Activated CD4-positive, alpha-beta T cell treated with anti-CD3 and anti-CD28 coated beads for 48 hours (primary cell): Measurements from ENCODE around the gene ELAC1.
"Not testable (repeated sequence)": the region's sequence is repeated elsewhere in the genome, so short reads cannot be mapped to it uniquely, and the experiment has no call there.

Source experiments
- DNase-seq: peaks from one replicate; pipeline ENCODE4 v3.0.0-alpha.2; 2020

ELAC1 gene

GRCh38 chr18:50973367-50974126 is 5.7 kb downstream of the ELAC1 start:
- DNase-seq: peak; percentile 32

DNA sequence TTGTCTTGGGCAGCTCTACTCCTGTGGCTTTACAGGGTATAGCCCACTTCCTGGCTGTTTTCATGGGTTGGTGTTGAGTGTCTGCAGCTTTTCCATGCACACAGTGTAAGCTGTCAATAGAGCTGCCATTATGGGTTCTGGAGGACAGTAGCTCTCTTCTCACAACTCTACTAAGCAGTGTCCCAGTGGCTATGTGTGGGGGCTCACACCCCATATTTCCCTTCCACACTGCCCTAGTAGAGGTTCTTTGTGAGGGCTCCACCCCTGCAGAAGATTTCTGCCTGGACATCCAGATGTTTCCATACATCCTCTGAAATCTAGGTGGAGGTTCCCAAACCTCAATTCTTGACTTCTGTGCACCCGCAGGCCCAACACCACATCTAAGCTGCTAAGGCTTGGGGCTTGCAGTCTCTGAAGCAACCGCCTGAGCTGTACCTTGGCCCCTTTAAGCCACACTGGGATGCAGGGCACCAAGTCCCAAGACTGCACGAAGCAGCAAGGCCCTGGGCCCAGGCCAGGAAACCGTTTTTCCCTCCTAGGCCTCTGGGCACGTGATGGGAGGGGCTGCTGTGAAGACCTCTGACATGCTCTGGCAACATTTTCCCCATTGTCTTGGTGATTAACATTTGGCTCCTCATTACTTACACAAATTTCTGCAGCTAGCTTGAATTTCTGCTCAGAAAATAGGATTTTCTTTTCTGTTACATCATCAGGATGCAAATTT is 9.4 kb downstream of the ELAC1 start:
- no peak for DNase-seq

GRCh38 chr18:50981381-50981780 is 13.5 kb downstream of the ELAC1 start:
- no peak for DNase-seq

- DNase-seq: no peak
Measured at GRCh38 chr18:50982086-50982801, 14.4 kb downstream of the ELAC1 start.

- DNase-seq: no peak
Measured at GRCh38 chr18:50982802-50983179, 15.0 kb downstream of the ELAC1 start.

DNA sequence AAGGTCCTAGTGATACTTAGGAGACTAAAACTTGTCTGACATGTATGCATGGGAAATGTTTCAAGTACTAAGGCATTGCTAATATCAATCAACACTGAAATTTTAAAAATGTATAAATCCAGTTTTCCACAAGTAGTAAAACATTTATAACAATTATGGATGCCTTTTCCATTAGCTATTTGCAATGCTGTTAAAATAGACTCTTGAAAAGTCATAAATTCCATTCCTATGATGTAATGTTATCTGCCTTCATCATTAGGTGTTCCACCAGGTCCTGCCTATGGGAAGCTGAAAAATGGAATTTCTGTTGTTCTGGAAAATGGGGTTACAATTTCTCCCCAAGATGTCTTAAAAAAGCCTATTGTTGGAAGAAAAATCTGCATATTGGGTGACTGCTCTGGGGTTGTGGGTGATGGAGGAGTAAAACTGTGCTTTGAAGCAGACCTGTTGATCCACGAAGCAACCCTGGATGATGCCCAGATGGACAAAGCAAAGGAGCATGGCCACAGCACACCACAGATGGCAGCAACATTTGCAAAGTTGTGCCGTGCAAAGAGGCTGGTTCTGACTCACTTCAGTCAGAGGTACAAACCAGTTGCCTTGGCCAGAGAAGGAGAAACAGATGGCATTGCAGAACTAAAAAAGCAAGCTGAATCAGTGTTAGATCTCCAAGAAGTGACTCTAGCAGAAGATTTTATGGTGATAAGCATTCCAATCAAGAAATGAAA is 18.7 kb downstream of the ELAC1 start:
- no peak for DNase-seq

DNA sequence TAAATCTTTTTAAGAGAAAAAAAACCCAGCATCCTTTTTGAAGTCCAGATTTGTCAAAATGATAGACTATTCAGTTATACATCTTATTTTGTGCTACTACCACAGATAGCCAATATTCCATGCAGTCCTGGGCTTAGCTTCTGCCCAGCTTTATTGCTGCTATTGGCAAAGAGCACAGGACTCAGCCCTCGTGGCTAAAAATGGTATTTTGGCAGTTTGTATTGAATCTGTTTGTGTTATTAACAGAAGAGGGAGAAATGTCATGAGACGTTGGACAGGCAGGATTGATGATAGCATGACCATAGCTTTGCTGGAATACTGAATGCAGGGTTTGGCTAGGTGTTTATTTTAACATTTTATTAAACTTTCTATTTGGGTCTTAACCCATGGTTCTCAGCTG is 19.4 kb downstream of the ELAC1 start:
- no peak for DNase-seq

DNA sequence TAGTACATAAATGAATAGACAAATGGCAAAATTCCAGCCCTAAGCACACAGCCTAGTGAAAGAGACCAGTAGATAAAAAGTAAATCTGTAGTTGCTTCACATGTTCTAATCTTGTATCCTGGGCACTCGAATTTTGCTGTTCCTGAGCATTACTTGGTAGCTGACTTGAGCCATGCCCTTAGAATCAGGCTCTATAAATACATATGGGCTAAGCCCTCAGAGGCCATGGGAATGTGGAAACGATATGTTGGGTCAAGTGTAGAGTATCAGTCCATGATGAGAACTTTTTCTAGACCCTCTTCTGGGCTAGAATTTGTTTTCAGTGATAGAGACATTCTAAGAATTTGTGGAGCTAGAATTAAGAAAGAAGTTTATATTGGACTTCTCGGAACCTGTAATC is 21.9 kb downstream of the ELAC1 start:
- no peak for DNase-seq

- DNase-seq: no peak
Measured at GRCh38 chr18:50992351-50992762, 24.5 kb downstream of the ELAC1 start.

- no peak for DNase-seq
Measured at GRCh38 chr18:50994031-50994430, 26.2 kb downstream of the ELAC1 start.

DNA sequence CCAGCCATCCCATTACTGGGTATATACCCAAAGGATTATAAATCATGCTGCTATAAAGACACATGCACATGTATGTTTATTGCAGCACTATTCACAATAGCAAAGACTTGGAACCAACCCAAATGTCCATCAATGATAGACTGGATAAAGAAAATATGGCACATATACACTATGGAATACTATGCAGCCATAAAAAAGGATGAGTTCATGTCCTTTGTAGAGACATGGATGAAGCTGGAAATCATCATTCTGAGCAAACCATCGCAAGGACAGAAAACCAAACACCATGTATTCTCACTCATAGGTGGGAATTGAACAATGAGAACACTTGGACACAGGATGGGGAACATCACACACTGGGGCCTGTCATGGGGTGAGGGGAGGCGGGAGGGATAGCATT is 35.3 kb downstream of the ELAC1 start:
- DNase-seq: not testable (repeated sequence)

DNA sequence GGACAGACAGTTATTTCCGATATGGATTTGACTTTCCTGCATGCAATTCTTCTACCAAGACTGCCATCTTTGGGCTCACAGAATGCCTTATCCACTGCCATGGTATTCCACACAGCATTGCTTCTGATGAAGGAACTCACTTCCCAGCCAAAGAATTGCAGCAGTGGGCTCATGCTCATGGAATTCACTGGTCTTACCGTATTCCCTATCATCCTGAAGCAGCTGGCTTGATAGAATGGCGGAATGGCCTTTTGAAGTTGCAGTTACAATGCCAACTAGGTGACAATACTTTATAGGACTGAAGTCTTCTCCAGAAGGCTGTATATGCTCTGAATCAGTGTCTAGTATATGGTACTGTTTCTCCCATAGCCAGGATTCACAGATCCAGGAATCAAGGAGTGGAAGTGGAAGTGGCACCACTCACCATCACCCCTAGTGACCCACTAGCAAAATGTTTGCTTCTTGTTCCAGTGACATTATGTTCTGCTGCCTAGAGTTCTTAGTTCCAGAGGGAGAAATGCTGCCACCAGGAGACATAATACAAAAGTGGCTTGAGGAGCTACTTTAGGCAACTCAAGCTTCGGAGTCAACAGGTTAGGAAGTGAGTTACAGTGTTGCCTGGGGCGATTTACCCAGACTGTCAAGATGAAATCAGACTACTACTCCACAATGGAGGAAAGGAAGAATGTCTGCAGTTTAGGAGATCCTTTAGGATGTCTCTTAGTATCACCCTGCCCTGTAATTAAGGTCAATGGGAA is 38.4 kb downstream of the ELAC1 start:
- DNase-seq: no peak

GRCh38 chr18:51006948-51007789 is 39.3 kb downstream of the ELAC1 start:
- DNase-seq: no peak

- no peak for DNase-seq
Measured at GRCh38 chr18:51007790-51008139, 39.9 kb downstream of the ELAC1 start.

DNA sequence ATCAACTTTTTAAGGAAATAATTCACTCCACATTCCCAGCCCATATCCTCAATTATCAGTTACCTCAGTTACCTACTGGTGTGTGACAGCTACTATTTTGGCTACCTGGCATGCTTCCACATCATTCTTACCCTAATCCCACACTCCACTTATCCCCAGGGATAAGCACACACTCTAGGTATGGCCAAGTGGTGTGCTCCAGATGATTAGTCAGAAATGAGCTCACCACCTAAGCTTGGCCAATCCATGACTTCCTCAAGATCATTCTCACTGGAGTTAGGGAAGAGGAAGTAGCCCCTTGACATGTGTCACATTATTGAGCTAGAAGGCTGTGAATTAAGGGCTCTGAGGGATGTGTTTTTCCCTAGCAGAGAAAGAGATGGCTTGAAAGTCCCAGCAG is 41.2 kb downstream of the ELAC1 start:
- DNase-seq: no peak

DNA sequence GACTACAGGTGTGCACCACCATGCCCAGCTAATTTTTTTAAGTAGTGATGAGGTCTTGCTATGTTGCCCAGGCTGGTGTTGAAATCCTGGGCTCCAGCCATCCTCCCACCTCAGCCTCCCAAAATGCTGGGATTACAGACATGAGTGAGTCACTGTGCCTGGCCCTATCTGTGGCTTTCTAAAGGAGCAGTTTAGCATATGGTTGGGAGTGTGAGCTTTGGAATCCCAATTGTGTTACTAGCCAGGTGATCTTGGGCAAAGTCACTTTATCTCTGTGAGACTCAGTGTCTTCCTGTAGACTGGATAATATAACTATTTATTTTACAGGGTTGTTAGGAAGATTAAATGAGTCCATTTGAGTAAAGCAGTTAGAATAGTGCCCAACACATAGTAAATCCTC is 42.4 kb downstream of the ELAC1 start:
- DNase-seq: no peak

DNA sequence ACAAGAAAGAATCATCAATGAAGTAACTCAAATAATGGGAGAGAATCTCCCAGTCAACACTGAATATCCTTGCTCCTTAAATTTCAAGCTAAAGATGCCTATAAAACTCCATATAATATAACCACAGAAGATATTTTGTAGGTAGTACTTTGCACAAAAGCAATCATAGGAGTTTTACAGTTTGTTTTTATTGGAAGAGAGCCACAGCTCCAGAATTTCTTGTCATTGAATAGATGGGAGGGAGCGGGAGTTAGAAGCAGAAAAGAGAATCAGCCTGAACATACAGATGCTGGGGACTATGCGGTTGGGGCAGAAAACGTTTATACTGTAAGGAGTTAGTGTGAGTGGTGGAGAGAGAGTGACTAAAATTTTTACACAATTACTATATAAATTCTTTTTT is 43.9 kb downstream of the ELAC1 start:
- DNase-seq: no peak

DNA sequence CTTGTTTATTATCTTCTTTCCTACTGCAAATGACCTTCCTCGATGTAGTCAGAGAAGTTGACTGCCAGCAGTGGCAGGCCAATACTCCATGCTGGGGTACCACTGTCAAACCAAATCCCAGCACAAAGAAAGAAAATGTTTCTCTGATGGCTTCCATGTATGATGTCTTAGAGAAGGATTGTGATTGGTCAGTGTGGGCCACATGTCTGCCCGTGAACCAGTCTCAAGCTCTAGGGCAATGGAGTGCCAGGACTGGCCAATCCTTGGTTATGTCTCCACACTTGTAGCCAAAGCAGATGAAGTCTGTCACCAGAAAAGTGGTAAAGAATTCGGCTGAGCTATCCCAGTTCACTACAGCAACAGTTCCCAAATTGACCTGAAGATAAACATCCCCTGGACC is 44.6 kb downstream of the ELAC1 start:
- no peak for DNase-seq

- DNase-seq: no peak
Measured at GRCh38 chr18:51013259-51013658, 45.4 kb downstream of the ELAC1 start.

DNA sequence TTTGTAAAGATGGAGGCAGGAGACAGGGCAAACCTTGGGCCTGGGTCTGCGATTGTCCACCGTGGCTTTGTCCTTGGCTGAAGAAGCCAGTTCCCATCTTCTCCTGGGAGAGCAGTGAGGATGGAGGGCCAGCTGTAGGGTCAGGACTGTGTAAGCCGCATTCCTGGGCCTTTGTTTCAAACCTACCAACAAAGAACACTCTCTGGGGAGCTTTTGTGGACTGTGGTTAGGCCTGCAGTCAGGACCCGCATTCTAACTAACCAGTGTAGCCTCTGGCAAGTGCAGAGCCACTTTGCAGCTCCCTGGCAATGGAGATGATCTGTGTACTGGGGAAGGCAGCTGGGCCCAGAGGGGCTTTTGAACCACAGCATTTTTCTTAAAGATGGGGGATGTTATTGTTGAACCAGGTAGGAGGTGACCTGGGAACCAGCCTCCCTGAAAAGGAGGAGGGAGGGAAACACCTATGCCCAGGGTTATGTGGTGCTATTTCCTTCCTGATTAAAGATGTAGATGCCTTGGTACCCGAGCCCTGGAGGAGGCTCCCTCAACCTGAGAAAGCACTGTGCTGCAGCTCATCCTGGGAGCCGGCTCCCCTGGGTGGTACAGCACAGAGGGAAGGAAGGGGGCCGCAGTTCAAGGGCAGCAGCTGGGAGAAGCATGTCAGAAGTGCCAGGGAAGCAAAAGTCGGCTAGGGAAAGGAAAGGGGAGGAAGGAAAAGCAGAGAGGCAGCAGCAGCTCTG is 49.5 kb downstream of the ELAC1 start:
- no peak for DNase-seq

DNA sequence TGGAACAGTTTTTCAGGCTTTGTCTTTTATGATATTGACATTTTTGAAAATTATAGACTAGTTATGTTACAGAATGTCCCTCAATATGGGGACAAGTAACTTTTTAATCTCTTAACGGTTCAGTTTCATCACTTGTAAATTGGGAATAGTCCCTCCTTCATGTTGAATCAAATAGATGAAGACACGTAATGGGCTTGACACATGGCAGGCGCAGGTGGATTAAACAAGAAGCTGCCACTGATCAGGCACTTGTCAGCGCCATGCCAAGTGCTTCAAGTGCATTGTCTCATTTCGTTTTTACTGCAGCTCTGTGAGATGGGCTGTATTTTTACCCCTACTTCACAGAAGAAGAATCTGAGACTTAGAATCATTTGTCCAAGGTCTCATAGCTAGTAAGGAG is 52.7 kb downstream of the ELAC1 start:
- no peak for DNase-seq
